ENCODE data around the gene FAM107B. TPM values are rescaled to one million over a fixed set of nuclear protein-coding genes. Genes with fewer than 3 reads are reported as not detected.

Gene FAM107B
- total and polyA plus RNA-seq, 2 experiments from 2014 or later: 85.5 to 85.9 TPM

DNA sequence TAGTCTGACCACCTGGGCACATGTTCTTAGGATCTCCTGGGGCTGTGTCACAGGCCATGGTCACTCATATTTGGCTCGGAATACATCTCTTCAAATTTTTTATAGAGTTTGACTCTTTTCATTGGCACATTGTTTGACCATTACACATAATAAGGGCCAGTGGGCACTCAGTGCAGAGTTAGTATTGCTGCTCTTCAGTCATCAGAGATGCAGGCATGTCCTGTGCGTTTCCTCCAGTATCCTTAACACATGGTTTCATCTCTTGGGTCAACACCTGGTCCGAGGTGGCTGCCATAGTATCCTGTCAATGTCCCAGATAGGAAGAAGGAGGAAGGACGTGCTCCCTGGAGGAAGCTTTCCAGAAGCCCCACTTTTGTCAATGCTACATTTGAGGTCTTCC lies 125.0 kb downstream of the FAM107B start:
- 90% methylated on average over 4 of the region's 4 CpGs for WGBS (ENCODE audit: low lambda C conversion rate, missing lambda C conversion rate)
- no peaks in the 10 kb centered on the region for H3K9me2 ChIP-seq (replicated peaks; ENCODE audit: insufficient read depth)
- H3K4me1 ChIP-seq (ENCODE audit: insufficient read depth): peaks cover 28% of the 10 kb centered on the region
- no peaks in the 10 kb centered on the region for H3K36me3 ChIP-seq (replicated peaks; ENCODE audit: insufficient read depth, low read depth)
- H2AFZ ChIP-seq: no peak overlapping the region
- no peaks in the 10 kb centered on the region for H3K79me2 ChIP-seq
- no peaks in the 10 kb centered on the region for H3K9me3 ChIP-seq (ENCODE audit: low read depth)
- H3K4me3 ChIP-seq: no peak overlapping the region
- no peak for DNase-seq (ENCODE audit: low spot score)
- H3K27ac ChIP-seq: no peak overlapping the region
- no peak overlapping the region for H3K4me2 ChIP-seq
- no peak for TF ChIP-seq EZH2phosphoT487 (IDR thresholded peaks at IDR 0.05; ENCODE audit: low read depth, severe bottlenecking, unreplicated experiment)
- no peaks in the 10 kb centered on the region for H4K20me1 ChIP-seq (ENCODE audit: insufficient read depth, poor library complexity, severe bottlenecking)
- no peaks in the 10 kb centered on the region for H3K27me3 ChIP-seq

DNA sequence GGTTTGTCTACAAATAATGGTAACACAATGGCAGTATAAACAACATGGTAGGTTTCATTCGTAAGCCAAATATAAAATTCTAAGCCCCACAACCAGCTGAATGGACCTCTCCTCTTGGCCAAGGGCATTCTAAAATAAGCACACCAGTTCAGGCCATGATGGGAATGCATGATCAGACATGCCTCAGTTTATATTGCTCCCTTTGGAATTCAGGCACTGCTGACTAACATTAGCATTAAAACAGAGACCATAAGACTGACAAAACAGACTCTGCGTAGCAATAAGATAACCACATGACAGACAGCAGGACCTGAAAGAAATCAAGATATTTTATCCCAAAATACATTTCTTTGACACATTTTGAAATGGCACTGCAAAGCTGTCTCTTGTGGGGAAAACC lies 125.8 kb downstream of the FAM107B start:
- Histone ChIP-seq H3K27ac (peak overlapping the region; percentile 71), H3K9me3 (ENCODE audit: low read depth) (no peaks in the 10 kb centered on the region), H3K27me3 (no peaks in the 10 kb centered on the region), H3K79me2 (no peaks in the 10 kb centered on the region), H3K9me2 (replicated peaks; ENCODE audit: insufficient read depth) (no peaks in the 10 kb centered on the region), H3K4me3 (no peak overlapping the region), H4K20me1 (ENCODE audit: insufficient read depth, poor library complexity, severe bottlenecking) (no peaks in the 10 kb centered on the region), H2AFZ (no peak overlapping the region), H3K4me2 (peak overlapping the region; percentile 46), H3K4me1 (ENCODE audit: insufficient read depth) (peaks cover 28% of the 10 kb centered on the region), H3K36me3 (replicated peaks; ENCODE audit: insufficient read depth, low read depth) (no peaks in the 10 kb centered on the region)
- DNase-seq (ENCODE audit: low spot score): no peak
- TF ChIP-seq EZH2 (IDR thresholded peaks at IDR 0.05; ENCODE audit: borderline replicate concordance): no peak
- TF ChIP-seq EZH2phosphoT487 (IDR thresholded peaks at IDR 0.05; ENCODE audit: low read depth, severe bottlenecking, unreplicated experiment): no peak
- TF ChIP-seq, protein P1, sequence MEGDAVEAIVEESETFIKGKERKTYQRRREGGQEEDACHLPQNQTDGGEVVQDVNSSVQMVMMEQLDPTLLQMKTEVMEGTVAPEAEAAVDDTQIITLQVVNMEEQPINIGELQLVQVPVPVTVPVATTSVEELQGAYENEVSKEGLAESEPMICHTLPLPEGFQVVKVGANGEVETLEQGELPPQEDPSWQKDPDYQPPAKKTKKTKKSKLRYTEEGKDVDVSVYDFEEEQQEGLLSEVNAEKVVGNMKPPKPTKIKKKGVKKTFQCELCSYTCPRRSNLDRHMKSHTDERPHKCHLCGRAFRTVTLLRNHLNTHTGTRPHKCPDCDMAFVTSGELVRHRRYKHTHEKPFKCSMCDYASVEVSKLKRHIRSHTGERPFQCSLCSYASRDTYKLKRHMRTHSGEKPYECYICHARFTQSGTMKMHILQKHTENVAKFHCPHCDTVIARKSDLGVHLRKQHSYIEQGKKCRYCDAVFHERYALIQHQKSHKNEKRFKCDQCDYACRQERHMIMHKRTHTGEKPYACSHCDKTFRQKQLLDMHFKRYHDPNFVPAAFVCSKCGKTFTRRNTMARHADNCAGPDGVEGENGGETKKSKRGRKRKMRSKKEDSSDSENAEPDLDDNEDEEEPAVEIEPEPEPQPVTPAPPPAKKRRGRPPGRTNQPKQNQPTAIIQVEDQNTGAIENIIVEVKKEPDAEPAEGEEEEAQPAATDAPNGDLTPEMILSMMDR (IDR thresholded peaks at IDR 0.05; ENCODE audit: poor library complexity): no peak
- 83% methylated on average over 2 of the region's 2 CpGs for WGBS (ENCODE audit: low lambda C conversion rate, missing lambda C conversion rate)

DNA sequence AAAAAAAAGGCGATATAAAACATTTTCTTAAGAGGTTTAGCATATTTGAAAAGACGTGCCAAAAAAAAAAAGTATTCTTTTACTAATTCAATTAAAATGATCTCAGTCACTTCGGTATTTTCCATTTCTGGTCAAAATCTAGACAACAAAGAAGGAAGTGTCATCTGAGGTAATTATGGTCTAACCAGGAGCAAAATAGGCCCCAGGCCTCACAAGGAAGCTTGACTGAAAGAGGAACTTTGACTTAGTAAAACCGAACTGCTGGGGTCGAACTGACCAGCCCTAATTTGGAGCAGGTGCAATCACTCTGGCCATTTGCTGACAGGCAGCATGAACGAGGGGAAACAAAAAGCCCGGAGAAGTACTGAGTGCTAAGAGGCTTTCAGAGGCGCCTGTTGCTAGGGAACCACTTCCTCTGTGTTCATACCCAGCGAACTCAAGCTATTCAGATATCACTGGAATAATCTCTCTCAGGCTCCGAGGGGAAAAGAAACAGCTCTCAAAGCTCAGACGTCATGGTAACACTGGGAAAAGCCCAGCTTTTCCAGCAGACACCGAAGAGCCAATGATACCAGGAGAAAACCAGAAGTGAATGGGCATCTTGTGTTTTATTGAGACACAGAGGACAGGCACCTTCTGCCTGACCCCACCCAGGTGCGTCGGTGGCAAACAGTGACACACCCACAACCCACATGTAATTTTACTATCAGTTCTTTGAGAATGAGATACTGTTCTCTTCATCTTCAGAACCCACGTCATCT lies 126.5 kb downstream of the FAM107B start:
- Histone ChIP-seq H3K9me3 (ENCODE audit: low read depth) (no peaks in the 10 kb centered on the region), H3K4me2 (peak overlapping the region; percentile 46), H3K27ac (peak overlapping the region; percentile 71), H3K27me3 (no peaks in the 10 kb centered on the region), H3K4me1 (ENCODE audit: insufficient read depth) (peaks cover 22% of the 10 kb centered on the region), H2AFZ (no peak overlapping the region), H3K4me3 (no peak overlapping the region), H3K36me3 (replicated peaks; ENCODE audit: insufficient read depth, low read depth) (no peaks in the 10 kb centered on the region), H3K79me2 (no peaks in the 10 kb centered on the region), H4K20me1 (ENCODE audit: insufficient read depth, poor library complexity, severe bottlenecking) (no peaks in the 10 kb centered on the region), H3K9me2 (replicated peaks; ENCODE audit: insufficient read depth) (no peaks in the 10 kb centered on the region)
- peak; percentile 87 for DNase-seq (ENCODE audit: low spot score)
- WGBS (ENCODE audit: low lambda C conversion rate, missing lambda C conversion rate): 29% methylated on average over 15 of the region's 15 CpGs
- TF ChIP-seq EZH2phosphoT487 (IDR thresholded peaks at IDR 0.05; ENCODE audit: low read depth, severe bottlenecking, unreplicated experiment): no peak

DNA sequence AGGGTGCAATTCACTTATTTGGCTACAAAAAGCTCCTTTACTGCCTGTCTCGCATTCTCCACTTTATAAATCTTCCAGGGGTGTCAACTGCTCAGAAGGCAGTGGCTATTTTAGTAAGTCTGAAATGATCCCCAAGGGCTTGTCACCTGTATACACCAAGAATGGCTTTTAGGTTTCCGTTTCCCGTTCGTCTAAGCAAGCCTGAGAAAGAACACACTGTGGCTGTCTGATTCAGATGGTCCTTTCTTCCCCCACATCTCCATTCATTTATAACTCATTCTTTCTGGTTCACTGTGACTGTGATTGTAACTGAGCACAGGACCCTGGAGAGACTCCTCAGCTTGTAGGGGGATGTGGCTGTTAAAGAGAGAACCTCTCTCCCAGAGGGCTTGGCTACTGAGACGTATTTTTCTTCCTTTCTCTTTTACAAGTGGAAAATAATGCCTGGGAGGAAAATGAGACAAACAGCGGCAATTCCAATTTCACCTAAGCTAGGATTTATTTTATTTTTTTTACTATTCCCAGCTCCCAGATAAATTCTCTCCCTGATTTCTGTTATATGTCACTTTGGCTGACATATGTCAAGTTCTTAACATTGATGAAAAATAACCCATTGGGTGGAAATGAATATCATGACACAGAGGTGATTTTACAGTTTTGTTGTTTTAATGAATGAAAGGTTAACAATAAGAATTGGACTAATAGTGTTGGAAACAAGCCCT lies 129.3 kb downstream of the FAM107B start:
- H3K9me2 ChIP-seq (replicated peaks; ENCODE audit: insufficient read depth): no peaks in the 10 kb centered on the region
- 67% methylated on average over 6 of the region's 6 CpGs for WGBS (ENCODE audit: low lambda C conversion rate, missing lambda C conversion rate)
- no peak overlapping the region for H3K4me3 ChIP-seq
- H2AFZ ChIP-seq: no peak overlapping the region
- no peaks in the 10 kb centered on the region for H3K36me3 ChIP-seq (replicated peaks; ENCODE audit: insufficient read depth, low read depth)
- H3K27me3 ChIP-seq: no peaks in the 10 kb centered on the region
- no peaks in the 10 kb centered on the region for H3K79me2 ChIP-seq
- H4K20me1 ChIP-seq (ENCODE audit: insufficient read depth, poor library complexity, severe bottlenecking): no peaks in the 10 kb centered on the region
- no peak for TF ChIP-seq EZH2 (IDR thresholded peaks at IDR 0.05; ENCODE audit: borderline replicate concordance)
- TF ChIP-seq, protein P1 (IDR thresholded peaks at IDR 0.05; ENCODE audit: poor library complexity): no peak
- TF ChIP-seq EZH2phosphoT487 (IDR thresholded peaks at IDR 0.05; ENCODE audit: low read depth, severe bottlenecking, unreplicated experiment): no peak
- no peak for DNase-seq (ENCODE audit: low spot score)
- H3K4me2 ChIP-seq: no peak overlapping the region
- H3K4me1 ChIP-seq (ENCODE audit: insufficient read depth): peaks cover 13% of the 10 kb centered on the region
- H3K27ac ChIP-seq: no peak overlapping the region
- no peaks in the 10 kb centered on the region for H3K9me3 ChIP-seq (ENCODE audit: low read depth)

Data from hepatocyte (in vitro differentiated cells).